Activated CD4-positive, alpha-beta T cell treated with anti-CD3 and anti-CD28 coated beads, Interleukin-2, amount 10 ng/mL, durations not matched to agents 24 days and 14 days (primary cell): ENCODE results near the gene NECAB3. TPM values are rescaled to one million over a fixed set of nuclear protein-coding genes. Genes with fewer than 3 reads are reported as not detected.
"Not testable (repeated sequence)": the region's sequence is repeated elsewhere in the genome, so short reads cannot be mapped to it uniquely, and the experiment has no call there.

Source experiments
- DNase-seq: peaks from one replicate; pipeline ENCODE4 v3.0.0; 2022
- H3K27ac Mint-ChIP-seq: one replicate; pipeline ENCODE4 v1.8.0; 2022; ENCODE audit warnings: mild to moderate bottlenecking, mixed read lengths
- H3K27me3 Mint-ChIP-seq: one replicate; pipeline ENCODE4 v1.8.0; 2022; ENCODE audit warnings: mixed read lengths
- H3K36me3 Mint-ChIP-seq: one replicate; pipeline ENCODE4 v1.8.0; 2022; ENCODE audit warnings: low read depth, mild to moderate bottlenecking, mixed read lengths
- H3K4me1 Mint-ChIP-seq: one replicate; pipeline ENCODE4 v1.8.0; 2021; ENCODE audit warnings: mixed read lengths
- H3K4me3 Mint-ChIP-seq: one replicate; pipeline ENCODE4 v1.8.0; 2022; ENCODE audit warnings: mild to moderate bottlenecking, moderate library complexity, mixed read lengths
- H3K9me3 Mint-ChIP-seq: one replicate; pipeline ENCODE4 v1.8.0; 2021; ENCODE audit warnings: mixed read lengths
- intact Hi-C: fragments of 100-400 bp; cut with micrococcal nuclease; formaldehyde crosslinking; loops from one replicate; pipeline ENCODE4 v1.15.1; 2023
- total RNA-seq: library from RNA; stranded (reverse); gene quantifications from 2 replicates; pipeline ENCODE4 v1.2.3, GENCODE V29; 2022

Gene NECAB3
- total RNA-seq, 1 donor from 2014 or later: 29.0 TPM

GRCh38 chr20:33704197-33704924, 30.1 kb upstream of the NECAB3 start:
- no peaks in the 10 kb centered on the region for H3K9me3 Mint-ChIP-seq
- no peak overlapping the region for H3K27ac Mint-ChIP-seq
- intact Hi-C loops: no loop called here
- H3K27me3 Mint-ChIP-seq: no peaks in the 10 kb centered on the region
- peaks cover 9% of the 10 kb centered on the region for H3K36me3 Mint-ChIP-seq
- peaks cover 4% of the 10 kb centered on the region for H3K4me1 Mint-ChIP-seq
- no peak overlapping the region for H3K4me3 Mint-ChIP-seq
- no peak for DNase-seq

GRCh38 chr20:33703498-33704137, 29.4 kb upstream of the NECAB3 start:
- no peaks in the 10 kb centered on the region for H3K9me3 Mint-ChIP-seq
- H3K27me3 Mint-ChIP-seq: no peaks in the 10 kb centered on the region
- H3K4me1 Mint-ChIP-seq: no peaks in the 10 kb centered on the region
- H3K27ac Mint-ChIP-seq: no peak overlapping the region
- intact Hi-C loops: no loop called here
- no peak for DNase-seq
- no peak overlapping the region for H3K4me3 Mint-ChIP-seq
- peaks cover 9% of the 10 kb centered on the region for H3K36me3 Mint-ChIP-seq

- DNase-seq: no peak
- H3K4me1 Mint-ChIP-seq: no peaks in the 10 kb centered on the region
- H3K27me3 Mint-ChIP-seq: no peaks in the 10 kb centered on the region
- H3K36me3 Mint-ChIP-seq: peaks cover 9% of the 10 kb centered on the region
- H3K4me3 Mint-ChIP-seq: no peak overlapping the region
- H3K27ac Mint-ChIP-seq: no peak overlapping the region
- no peaks in the 10 kb centered on the region for H3K9me3 Mint-ChIP-seq
- intact Hi-C loops: no loop called here
Measured at GRCh38 chr20:33702861-33703260, 28.6 kb upstream of the NECAB3 start.

GRCh38 chr20:33701629-33702450, 27.6 kb upstream of the NECAB3 start:
- no peaks in the 10 kb centered on the region for H3K4me1 Mint-ChIP-seq

GRCh38 chr20:33700696-33701441, 26.6 kb upstream of the NECAB3 start:
- intact Hi-C loops: not testable (repeated sequence)

More at GRCh38 chr20:33701629-33702450, 27.6 kb upstream of the NECAB3 start:
- Mint-ChIP-seq H3K9me3 (no peaks in the 10 kb centered on the region), H3K4me3 (no peak overlapping the region), H3K27me3 (no peaks in the 10 kb centered on the region), H3K27ac (no peak overlapping the region), H3K36me3 (peaks cover 2% of the 10 kb centered on the region)
- no peak for DNase-seq
- intact Hi-C loops: no loop called here

GRCh38 chr20:33698966-33699365, 24.7 kb upstream of the NECAB3 start:
- intact Hi-C loops, H3K27me3 Mint-ChIP-seq, DNase-seq, H3K4me1 Mint-ChIP-seq, H3K27ac Mint-ChIP-seq, H3K36me3 Mint-ChIP-seq, H3K4me3 Mint-ChIP-seq, H3K9me3 Mint-ChIP-seq: not testable (repeated sequence)

More at GRCh38 chr20:33700696-33701441, 26.6 kb upstream of the NECAB3 start:
- H3K27me3 Mint-ChIP-seq, H3K27ac Mint-ChIP-seq, DNase-seq, H3K36me3 Mint-ChIP-seq, H3K9me3 Mint-ChIP-seq, H3K4me1 Mint-ChIP-seq, H3K4me3 Mint-ChIP-seq: not testable (repeated sequence)

- H3K36me3 Mint-ChIP-seq: peaks cover 4% of the 10 kb centered on the region
- no peak overlapping the region for H3K27ac Mint-ChIP-seq
- intact Hi-C loops: no loop called here
Measured at GRCh38 chr20:33697129-33697528, 22.9 kb upstream of the NECAB3 start.

GRCh38 chr20:33696448-33696847, 22.2 kb upstream of the NECAB3 start:
- intact Hi-C loops: no loop called here
- Mint-ChIP-seq H3K4me3 (no peak overlapping the region), H3K9me3 (no peaks in the 10 kb centered on the region), H3K27ac (no peak overlapping the region), H3K4me1 (peaks cover 1% of the 10 kb centered on the region), H3K27me3 (no peaks in the 10 kb centered on the region), H3K36me3 (peaks cover 2% of the 10 kb centered on the region)
- DNase-seq: no peak

More at GRCh38 chr20:33697129-33697528, 22.9 kb upstream of the NECAB3 start:
- H3K4me1 Mint-ChIP-seq: no peaks in the 10 kb centered on the region
- H3K27me3 Mint-ChIP-seq: no peaks in the 10 kb centered on the region
- no peak overlapping the region for H3K4me3 Mint-ChIP-seq
- DNase-seq: no peak
- H3K9me3 Mint-ChIP-seq: no peaks in the 10 kb centered on the region

GRCh38 chr20:33694639-33695012, 20.4 kb upstream of the NECAB3 start:
- H3K4me3 Mint-ChIP-seq: no peak overlapping the region
- peaks cover 2% of the 10 kb centered on the region for H3K36me3 Mint-ChIP-seq
- no peaks in the 10 kb centered on the region for H3K27me3 Mint-ChIP-seq
- no peak for DNase-seq
- peaks cover 11% of the 10 kb centered on the region for H3K4me1 Mint-ChIP-seq
- H3K27ac Mint-ChIP-seq: peak overlapping the region; percentile 69
- H3K9me3 Mint-ChIP-seq: no peaks in the 10 kb centered on the region
- intact Hi-C loops: no loop called here

GRCh38 chr20:33693741-33694638, 19.8 kb upstream of the NECAB3 start:
- peaks cover 2% of the 10 kb centered on the region for H3K36me3 Mint-ChIP-seq
- peak overlapping the region; percentile 69 for H3K27ac Mint-ChIP-seq
- DNase-seq: no peak
- H3K4me3 Mint-ChIP-seq: no peak overlapping the region
- H3K27me3 Mint-ChIP-seq: no peaks in the 10 kb centered on the region
- H3K4me1 Mint-ChIP-seq: peaks cover 17% of the 10 kb centered on the region
- intact Hi-C loops: no loop called here
- H3K9me3 Mint-ChIP-seq: no peaks in the 10 kb centered on the region

GRCh38 chr20:33693289-33693688, 19.1 kb upstream of the NECAB3 start:
- H3K9me3 Mint-ChIP-seq: no peaks in the 10 kb centered on the region
- no peak for DNase-seq

GRCh38 chr20:33689973-33690372, 15.7 kb upstream of the NECAB3 start:
- H3K36me3 Mint-ChIP-seq: peaks cover 6% of the 10 kb centered on the region
- H3K27me3 Mint-ChIP-seq: no peaks in the 10 kb centered on the region
- H3K27ac Mint-ChIP-seq: peak overlapping the region; percentile 92
- H3K4me3 Mint-ChIP-seq: peak overlapping the region; percentile 59
- DNase-seq: peak; percentile 86
- H3K4me1 Mint-ChIP-seq: peaks cover 43% of the 10 kb centered on the region
- no peaks in the 10 kb centered on the region for H3K9me3 Mint-ChIP-seq
- intact Hi-C loops: loop anchor here (1.0 to 10.0 kb wide), 4 partner anchors 42 to 305 kb away; partner anchors contain the start of genes CHMP4B and RALY

More at GRCh38 chr20:33693289-33693688, 19.1 kb upstream of the NECAB3 start:
- H3K4me3 Mint-ChIP-seq: no peak overlapping the region
- peaks cover 24% of the 10 kb centered on the region for H3K4me1 Mint-ChIP-seq
- peaks cover 2% of the 10 kb centered on the region for H3K36me3 Mint-ChIP-seq
- intact Hi-C loops: no loop called here
- H3K27me3 Mint-ChIP-seq: no peaks in the 10 kb centered on the region
- H3K27ac Mint-ChIP-seq: no peak overlapping the region
